HEK293 (cell line): ENCODE results near the gene FBXL7.

Source experiments
- CTCF ChIA-PET: fragments of 350-600 bp; formaldehyde crosslinking; extraction: SDS; loops from one replicate; lab custom pipeline; 2021; ENCODE audit warnings: antibody characterized with exemption; lab: Yijun Ruan, JAX
- POLR2A ChIA-PET: fragments of 300-600 bp; formaldehyde crosslinking; extraction: SDS; loops from one replicate; lab custom pipeline; 2020; ENCODE audit warnings: antibody characterized with exemption, inconsistent platforms; lab: Yijun Ruan, JAX
- H3K27ac ChIP-seq: fragments of 200-500 bp; sonication (Bioruptor generic); 2 replicates; pipeline ENCODE4 v1.5.1; 2014; ENCODE audit warnings: low read depth, low read length, control low read depth, inconsistent platforms; ENCODE audit errors: extremely low read depth
- H3K36me3 ChIP-seq, 2 experiments: fragments of 200-500 bp in 1 of 2; sonication (Bioruptor generic) in 1 of 2; 1 replicate in 1 of 2; 2 replicates in 1 of 2; pipeline ENCODE4 v1.5.1; 2014 to 2017; ENCODE audit warnings: inconsistent platforms in 2 of 2, low read length in 2 of 2; ENCODE audit not compliant: control insufficient read depth in 2 of 2, insufficient read depth in 1 of 2
- H3K4me1 ChIP-seq: fragments of 200-500 bp; sonication (Bioruptor generic); 2 replicates; pipeline ENCODE4 v1.5.1; 2014; ENCODE audit warnings: mild to moderate bottlenecking, low read length, inconsistent platforms; ENCODE audit not compliant: control insufficient read depth, insufficient read depth
- H3K4me3 ChIP-seq: 2 replicates; pipeline ENCODE4 v1.5.1; 2011; ENCODE audit warnings: low read depth, mild to moderate bottlenecking, control low read depth, low read length, moderate library complexity
- H3K9me3 ChIP-seq: fragments of 200-500 bp; sonication (Bioruptor generic); 2 replicates; pipeline ENCODE4 v1.5.1; 2014; ENCODE audit warnings: low read depth, low read length, inconsistent platforms; ENCODE audit not compliant: control insufficient read depth, insufficient read depth
- BCL11A ChIP-seq: fragments of 450-650 bp; formaldehyde crosslinking; IDR thresholded peaks from 2 replicates; pipeline ENCODE4 v1.5.1; 2016; ENCODE audit warnings: low read depth, missing biosample characterization, missing genetic modification characterization
- EGR2 ChIP-seq: fragments of 450-650 bp; formaldehyde crosslinking; IDR thresholded peaks from 2 replicates; pipeline ENCODE4 v1.5.1; 2016; ENCODE audit warnings: low read depth, missing biosample characterization, missing genetic modification characterization
- GLIS1 ChIP-seq: fragments of 450-650 bp; formaldehyde crosslinking; IDR thresholded peaks from 2 replicates; pipeline ENCODE4 v1.5.1; 2016; ENCODE audit warnings: missing biosample characterization, missing genetic modification characterization
- GLIS2 ChIP-seq: fragments of 450-650 bp; formaldehyde crosslinking; IDR thresholded peaks from 2 replicates; pipeline ENCODE4 v1.5.1; 2016; ENCODE audit warnings: missing biosample characterization, missing genetic modification characterization
- HOXA7 ChIP-seq: sonication (generic); formaldehyde crosslinking; IDR thresholded peaks from 2 replicates; pipeline ENCODE4 v1.8.1; 2022; ENCODE audit warnings: missing genetic modification reagents, borderline replicate concordance
- MZF1 ChIP-seq: fragments of 450-650 bp; formaldehyde crosslinking; IDR thresholded peaks from 2 replicates; pipeline ENCODE4 v1.5.1; 2017; ENCODE audit warnings: missing biosample characterization, missing genetic modification characterization, borderline replicate concordance
- PATZ1 ChIP-seq: fragments of 450-650 bp; formaldehyde crosslinking; IDR thresholded peaks from 2 replicates; pipeline ENCODE4 v1.5.1; 2016; ENCODE audit warnings: missing biosample characterization, missing genetic modification characterization
- PRDM10 ChIP-seq: fragments of 450-650 bp; formaldehyde crosslinking; IDR thresholded peaks from 2 replicates; pipeline ENCODE4 v1.5.1; 2016; ENCODE audit warnings: missing biosample characterization, missing genetic modification characterization
- REPIN1 ChIP-seq: fragments of 450-650 bp; formaldehyde crosslinking; IDR thresholded peaks from 2 replicates; pipeline ENCODE4 v1.5.1; 2017; ENCODE audit warnings: missing biosample characterization, missing genetic modification characterization, low read depth
- SALL2 ChIP-seq: fragments of 450-650 bp; formaldehyde crosslinking; IDR thresholded peaks from 2 replicates; pipeline ENCODE4 v1.5.0; 2017; ENCODE audit warnings: missing biosample characterization, mild to moderate bottlenecking, missing genetic modification characterization, borderline replicate concordance
- ZBTB17 ChIP-seq: fragments of 450-650 bp; formaldehyde crosslinking; IDR thresholded peaks from 2 replicates; pipeline ENCODE4 v1.5.1; 2016; ENCODE audit warnings: missing biosample characterization, missing genetic modification characterization
- ZNF140 ChIP-seq: fragments of 450-650 bp; formaldehyde crosslinking; IDR thresholded peaks from 2 replicates; pipeline ENCODE4 v1.5.1; 2016; ENCODE audit warnings: missing biosample characterization, missing genetic modification characterization
- ZNF341 ChIP-seq: fragments of 450-650 bp; formaldehyde crosslinking; IDR thresholded peaks from 2 replicates; pipeline ENCODE4; 2016; ENCODE audit warnings: low read depth, missing biosample characterization, missing genetic modification characterization
- ZNF394 ChIP-seq: fragments of 450-650 bp; formaldehyde crosslinking; IDR thresholded peaks from 2 replicates; pipeline ENCODE4 v1.5.1; 2016; ENCODE audit warnings: missing biosample characterization, missing genetic modification characterization, mild to moderate bottlenecking, moderate library complexity, borderline replicate concordance
- ZNF514 ChIP-seq: fragments of 450-650 bp; formaldehyde crosslinking; IDR thresholded peaks from 2 replicates; pipeline ENCODE4 v1.5.1; 2016; ENCODE audit warnings: missing biosample characterization, missing genetic modification characterization
- ZNF555 ChIP-seq: fragments of 450-650 bp; formaldehyde crosslinking; conservative IDR thresholded peaks from 2 replicates; pipeline ENCODE4 v1.5.1; 2017; ENCODE audit warnings: missing biosample characterization, mild to moderate bottlenecking, missing genetic modification characterization, inconsistent platforms
- ZNF621 ChIP-seq: fragments of 450-650 bp; formaldehyde crosslinking; IDR thresholded peaks from 2 replicates; pipeline ENCODE4 v1.5.1; 2017; ENCODE audit warnings: missing biosample characterization, missing genetic modification characterization
- ZNF624 ChIP-seq: fragments of 450-650 bp; formaldehyde crosslinking; IDR thresholded peaks from 2 replicates; pipeline ENCODE4 v1.5.1; 2017; ENCODE audit warnings: missing biosample characterization, missing genetic modification characterization
- ZNF654 ChIP-seq: fragments of 450-650 bp; formaldehyde crosslinking; IDR thresholded peaks from 2 replicates; pipeline ENCODE4 v1.5.1; 2016; ENCODE audit warnings: low read depth, missing biosample characterization, missing genetic modification characterization
- ZNF670 ChIP-seq: fragments of 450-650 bp; formaldehyde crosslinking; IDR thresholded peaks from 2 replicates; pipeline ENCODE4 v1.5.1; 2016; ENCODE audit warnings: missing biosample characterization, missing genetic modification characterization, low read depth
- TF ChIP-seq, protein P1 (sequence below): IDR thresholded peaks from 2 replicates; pipeline ENCODE4 v1.6.1; 2011; ENCODE audit warnings: mild to moderate bottlenecking, low read depth, low read length, borderline replicate concordance

The FBXL7 gene

DNA sequence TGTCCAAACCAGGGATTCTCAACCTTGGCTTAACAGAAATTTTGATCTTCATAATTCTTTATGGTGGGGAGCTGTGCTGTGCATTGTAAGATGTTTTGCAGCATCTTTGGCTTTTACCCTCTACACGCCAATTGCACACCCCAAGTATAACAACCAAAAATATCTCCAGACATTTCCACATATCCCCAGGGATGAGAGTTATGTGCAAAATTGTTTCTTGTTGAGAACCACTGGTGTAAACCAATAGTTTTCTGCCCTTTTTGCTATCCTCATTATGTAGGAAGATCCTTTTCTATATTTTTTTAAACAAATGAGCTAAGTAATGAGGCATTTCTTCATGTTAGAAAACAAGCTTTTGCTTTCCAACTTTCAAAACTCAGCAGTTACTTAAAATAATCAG lies 189.9 kb downstream of the FBXL7 start:
- POLR2A ChIA-PET, result no interaction called here
- CTCF ChIA-PET, result interaction anchor here (0.6 to 1.5 kb wide), 2 partner anchors 9 to 1514 kb away, joined by 3 to 4 read pairs; no protein-coding TSS in a partner anchor
- H3K4me1 ChIP-seq, result no peaks in the 10 kb centered on the region
- TF ChIP-seq ZNF514 (tag by site-specific recombination) (no peak), REPIN1 (tag by site-specific recombination) (no peak), EGR2 (tag by site-specific recombination) (no peak), ZNF140 (no peak), ZNF624 (tag by site-specific recombination) (no peak)
- TF ChIP-seq, protein P1, sequence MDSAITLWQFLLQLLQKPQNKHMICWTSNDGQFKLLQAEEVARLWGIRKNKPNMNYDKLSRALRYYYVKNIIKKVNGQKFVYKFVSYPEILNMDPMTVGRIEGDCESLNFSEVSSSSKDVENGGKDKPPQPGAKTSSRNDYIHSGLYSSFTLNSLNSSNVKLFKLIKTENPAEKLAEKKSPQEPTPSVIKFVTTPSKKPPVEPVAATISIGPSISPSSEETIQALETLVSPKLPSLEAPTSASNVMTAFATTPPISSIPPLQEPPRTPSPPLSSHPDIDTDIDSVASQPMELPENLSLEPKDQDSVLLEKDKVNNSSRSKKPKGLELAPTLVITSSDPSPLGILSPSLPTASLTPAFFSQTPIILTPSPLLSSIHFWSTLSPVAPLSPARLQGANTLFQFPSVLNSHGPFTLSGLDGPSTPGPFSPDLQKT, result no peak
- H3K9me3 ChIP-seq, result no peaks in the 10 kb centered on the region
- no peak overlapping the region for H3K4me3 ChIP-seq
- no peak overlapping the region for H3K27ac ChIP-seq
- H3K36me3 ChIP-seq, result no peaks in the 10 kb centered on the region

DNA sequence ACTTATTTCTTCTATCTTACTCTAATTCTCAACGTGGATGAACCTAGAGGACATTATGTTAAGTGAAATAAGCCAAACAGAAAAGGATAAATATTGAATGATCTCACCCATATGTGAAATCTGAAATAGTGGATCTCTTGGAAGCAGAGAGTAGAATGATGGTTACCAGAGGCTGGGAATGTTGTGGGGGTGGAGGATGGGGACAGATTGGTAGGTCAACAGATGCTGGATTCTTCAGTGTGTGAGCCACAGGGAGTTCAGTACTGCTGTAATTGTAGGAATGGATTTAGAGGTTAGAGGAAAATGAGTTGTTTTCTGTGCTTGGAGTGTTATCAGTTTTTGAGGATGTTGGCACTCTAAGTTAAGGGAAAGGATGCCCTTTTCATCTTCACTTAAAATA lies 190.6 kb downstream of the FBXL7 start:
- Histone ChIP-seq H3K36me3 (no peaks in the 10 kb centered on the region), H3K4me3 (no peak overlapping the region), H3K9me3 (no peaks in the 10 kb centered on the region), H3K27ac (no peak overlapping the region), H3K4me1 (no peaks in the 10 kb centered on the region)
- ChIA-PET CTCF (interaction anchor here (0.6 kb wide), 1 partner anchor 1513 kb away, joined by 3 read pairs; no protein-coding TSS in a partner anchor), POLR2A (no interaction called here)
- no peak for TF ChIP-seq ZNF341 (tag by site-specific recombination)
- no peak for TF ChIP-seq ZNF670 (tag by site-specific recombination)

DNA sequence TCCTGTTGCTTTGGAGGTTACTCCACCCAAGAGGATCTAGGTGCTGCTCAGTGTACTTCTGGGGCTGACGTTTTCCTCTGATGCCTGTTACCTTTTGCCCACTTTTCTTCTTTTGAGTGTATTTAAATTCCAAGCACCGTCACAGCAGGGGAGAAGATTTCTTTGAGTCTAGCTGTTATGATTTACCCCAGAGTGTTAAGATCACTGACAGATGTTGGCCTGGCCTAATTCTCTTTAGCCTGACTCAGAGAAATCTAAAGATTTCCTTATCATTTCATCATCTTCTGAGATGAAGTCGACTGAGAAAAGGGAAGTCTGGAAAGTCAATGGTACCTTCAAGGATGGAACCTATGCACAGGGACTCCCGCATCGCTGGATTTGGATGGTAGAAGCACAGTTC lies 191.5 kb downstream of the FBXL7 start:
- Histone ChIP-seq H3K4me3 (no peak overlapping the region), H3K9me3 (no peaks in the 10 kb centered on the region), H3K27ac (no peak overlapping the region), H3K4me1 (no peaks in the 10 kb centered on the region), H3K36me3 (no peaks in the 10 kb centered on the region)
- TF ChIP-seq HOXA7 (CRISPR knock-in tag), result no peak
- no peak for TF ChIP-seq GLIS2
- ChIA-PET POLR2A (no interaction called here), CTCF (no interaction called here)

- Histone ChIP-seq H3K9me3 (no peaks in the 10 kb centered on the region), H3K27ac (no peak overlapping the region), H3K4me1 (no peaks in the 10 kb centered on the region), H3K4me3 (no peak overlapping the region), H3K36me3 (no peaks in the 10 kb centered on the region)
- CTCF ChIA-PET, result no interaction called here
- POLR2A ChIA-PET, result no interaction called here
- TF ChIP-seq ZNF341 (tag by site-specific recombination) (no peak), GLIS2 (no peak), ZNF394 (tag by site-specific recombination) (no peak), PATZ1 (tag by site-specific recombination) (no peak), GLIS1 (tag by site-specific recombination) (no peak), ZNF514 (tag by site-specific recombination) (no peak), PRDM10 (tag by site-specific recombination) (no peak), BCL11A (tag by site-specific recombination) (no peak), ZNF654 (tag by site-specific recombination) (no peak), ZNF621 (no peak), SALL2 (tag by site-specific recombination) (no peak), ZBTB17 (no peak), MZF1 (tag by site-specific recombination) (no peak), ZNF140 (no peak), ZNF555 (tag by site-specific recombination) (no peak)
Observed at GRCh38 chr5:15692706-15693381, 192.9 kb downstream of the FBXL7 start.
